NOMO-1 treated with DMSO at 0.1 percent for 48 hours (cell line): ENCODE data around the gene MALRD1.

Source experiments
- DNase-seq: peaks from one replicate; lab custom pipeline; 2025; ENCODE audit not compliant: unreplicated experiment; lab: John Stamatoyannopoulos, UW

Gene MALRD1

DNA sequence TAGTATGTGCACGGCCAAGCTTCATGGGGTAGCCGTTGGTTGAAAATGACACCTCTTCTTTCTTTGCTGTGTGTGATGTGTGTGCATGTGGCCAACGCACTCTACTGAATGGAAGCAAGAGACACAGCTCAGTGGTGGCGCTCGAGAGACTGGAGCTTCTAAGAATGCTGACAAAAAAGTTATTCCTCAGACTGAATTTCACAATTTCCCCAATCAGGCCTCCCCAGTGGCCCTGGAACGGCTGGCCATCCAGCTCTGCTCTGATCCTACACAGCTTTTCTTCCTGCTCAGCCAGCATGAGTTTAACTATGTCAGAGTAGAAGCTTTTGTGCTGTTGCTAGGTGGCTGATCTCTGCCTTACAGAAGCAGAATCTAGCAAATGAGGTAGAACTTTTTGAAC is 581.0 kb downstream of the MALRD1 start:
- DNase-seq, result no peak

DNA sequence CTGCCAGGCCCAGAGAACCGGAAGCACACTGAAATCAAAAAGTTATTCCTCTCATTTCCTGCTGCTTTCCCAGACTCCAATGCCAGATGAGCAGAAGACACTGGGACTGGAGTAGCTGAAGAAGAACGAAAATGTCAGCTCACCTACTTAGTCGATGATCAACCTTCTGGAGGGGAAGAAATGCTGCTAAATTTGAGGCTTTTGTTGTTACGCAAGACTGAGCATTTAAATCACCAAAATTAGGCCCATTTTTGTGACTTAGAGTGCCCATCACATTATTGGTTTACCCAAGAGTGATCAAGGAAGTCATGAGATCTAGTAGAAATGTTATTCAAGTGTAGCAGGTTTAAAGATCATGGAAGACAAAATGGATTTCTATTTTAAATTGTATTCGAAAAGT is 585.6 kb downstream of the MALRD1 start:
- DNase-seq, result no peak

DNA sequence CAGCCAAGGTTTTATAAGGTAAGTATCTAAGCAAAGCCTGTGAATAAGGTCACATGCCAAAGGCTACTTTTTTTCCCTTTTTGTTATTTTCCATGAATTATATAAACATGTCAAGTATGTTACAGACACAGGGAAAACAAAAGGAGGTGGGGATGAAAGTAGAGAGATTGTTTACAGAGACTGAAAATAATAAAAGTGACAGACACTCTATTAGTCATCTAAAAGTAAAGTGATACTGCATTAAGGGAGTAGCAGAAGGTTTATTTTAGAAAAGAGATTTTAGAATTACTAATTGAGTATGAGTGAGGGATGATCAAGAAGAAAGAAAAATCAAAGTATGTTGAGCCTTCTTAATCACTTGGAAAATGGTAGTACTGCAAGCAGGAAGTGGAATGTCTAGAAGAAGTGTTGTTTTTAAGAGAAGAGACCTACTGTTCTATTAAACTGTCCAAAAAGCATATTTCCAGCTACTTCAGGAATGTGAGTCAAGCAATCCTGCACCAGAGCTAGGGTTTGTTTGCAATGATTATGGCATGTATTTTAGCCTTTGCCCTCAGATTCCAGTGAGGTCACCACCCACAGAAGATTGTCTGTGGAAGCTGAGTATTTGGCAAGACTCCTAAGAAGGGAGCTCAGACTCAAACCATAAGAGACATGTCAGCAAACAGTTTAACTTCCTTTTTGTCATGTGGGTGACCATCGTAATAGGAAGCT is 589.7 kb downstream of the MALRD1 start:
- peak; percentile 86 for DNase-seq

DNA sequence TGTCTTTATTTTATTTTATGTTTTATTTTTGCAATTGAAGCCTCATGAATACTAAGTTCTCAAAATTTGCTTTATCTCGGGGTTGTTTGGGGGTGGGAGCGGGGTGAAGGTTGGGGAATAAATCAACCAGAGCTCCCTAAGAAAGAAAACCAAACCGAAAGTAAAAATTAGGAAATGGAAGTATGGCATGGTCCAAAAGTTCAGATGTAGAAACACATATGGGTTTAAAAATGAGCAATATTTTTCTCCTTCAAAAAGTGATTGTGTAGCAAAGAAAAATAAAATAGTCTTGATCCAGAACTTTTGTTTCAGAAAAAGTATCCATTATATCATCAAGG is 590.3 kb downstream of the MALRD1 start:
- DNase-seq, result peak; percentile 67

GRCh38 chr10:19640566-19641263 is 592.1 kb downstream of the MALRD1 start:
- no peak for DNase-seq

DNA sequence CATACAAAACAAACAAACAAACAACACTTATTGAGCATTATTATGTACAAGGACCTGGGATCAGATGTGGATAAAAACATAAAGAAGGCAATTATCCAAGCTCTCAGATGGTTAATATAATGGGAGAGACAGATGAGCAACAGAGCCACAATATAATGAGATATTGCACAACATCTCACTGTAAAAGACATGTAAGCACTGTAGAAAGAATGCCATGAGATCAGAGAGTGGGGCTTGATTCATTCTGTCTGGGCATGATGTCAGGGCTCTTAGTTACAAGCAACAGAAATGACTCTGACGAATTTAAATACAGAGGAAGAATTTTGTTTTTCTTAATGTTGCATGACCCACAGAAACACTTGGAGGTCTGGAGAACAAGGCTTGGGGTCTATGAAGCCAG is 602.9 kb downstream of the MALRD1 start:
- no peak for DNase-seq

DNA sequence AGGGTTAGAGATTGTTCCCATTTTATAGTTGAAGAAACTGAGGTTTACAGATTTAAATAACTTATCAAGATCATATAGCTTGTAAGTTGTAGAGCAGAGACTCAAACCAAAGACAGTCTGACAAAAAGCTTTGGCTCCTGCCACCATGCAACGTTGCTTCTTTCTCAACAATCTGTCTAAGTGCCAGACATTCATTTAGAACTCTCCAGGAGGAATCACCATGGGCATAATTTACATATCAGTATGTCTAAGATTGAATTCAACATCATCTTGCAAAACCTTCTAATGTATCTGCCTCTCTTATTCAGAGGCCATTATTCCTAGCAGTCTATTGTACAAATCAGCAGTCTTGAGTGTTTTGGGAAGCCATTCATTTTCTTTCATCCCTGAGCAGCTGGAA is 604.1 kb downstream of the MALRD1 start:
- no peak for DNase-seq

- no peak for DNase-seq
Observed at GRCh38 chr10:19653931-19654330, 605.3 kb downstream of the MALRD1 start.

DNA sequence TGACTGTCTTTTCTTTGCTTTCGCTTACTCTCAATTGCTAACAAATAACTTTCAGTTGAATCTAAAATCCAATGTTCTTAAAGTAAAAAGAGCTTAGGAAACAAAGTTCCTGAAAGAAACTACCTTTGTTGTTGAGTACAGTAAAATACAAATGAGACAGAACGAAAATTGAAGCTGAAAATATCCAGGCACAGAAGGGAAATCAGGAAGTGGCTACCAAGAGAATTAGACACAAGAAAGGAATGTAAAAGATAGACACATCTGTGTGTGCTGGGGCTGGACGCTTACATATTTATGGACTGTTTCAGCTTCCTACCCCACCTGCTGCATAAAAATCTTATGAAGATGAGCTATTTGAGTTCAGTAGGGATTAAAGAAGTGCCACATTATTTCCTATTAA is 606.0 kb downstream of the MALRD1 start:
- DNase-seq, result no peak

DNA sequence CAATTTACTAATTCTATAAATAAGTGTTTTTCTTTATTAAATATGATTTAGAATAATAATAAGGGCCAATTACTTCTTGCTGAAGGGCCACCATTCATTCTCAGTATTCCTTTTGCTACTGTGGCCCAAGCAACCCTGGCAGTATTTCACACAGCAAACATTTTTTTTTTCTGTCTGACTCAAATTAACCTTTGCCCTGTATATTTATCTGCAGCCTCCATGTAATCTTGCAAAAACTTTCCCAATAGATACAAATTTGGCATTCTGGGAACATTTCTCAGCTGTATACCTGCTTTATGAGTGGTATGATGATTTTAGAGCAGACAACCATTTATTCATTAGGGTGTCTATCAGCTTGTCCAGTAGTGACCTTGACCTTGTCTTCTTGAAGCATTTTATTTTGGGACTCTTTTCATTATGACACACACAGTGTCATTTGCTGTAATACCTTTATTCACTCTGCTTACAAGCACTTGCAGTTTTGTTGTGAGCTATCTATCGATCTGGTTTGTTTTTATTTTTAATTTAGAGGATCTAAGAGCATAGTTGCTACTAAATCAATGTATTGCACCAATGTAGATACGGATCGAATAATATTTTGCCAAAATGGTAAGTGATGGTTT is 607.9 kb downstream of the MALRD1 start:
- DNase-seq, result no peak

GRCh38 chr10:19658131-19658530 is 609.5 kb downstream of the MALRD1 start:
- no peak for DNase-seq

DNA sequence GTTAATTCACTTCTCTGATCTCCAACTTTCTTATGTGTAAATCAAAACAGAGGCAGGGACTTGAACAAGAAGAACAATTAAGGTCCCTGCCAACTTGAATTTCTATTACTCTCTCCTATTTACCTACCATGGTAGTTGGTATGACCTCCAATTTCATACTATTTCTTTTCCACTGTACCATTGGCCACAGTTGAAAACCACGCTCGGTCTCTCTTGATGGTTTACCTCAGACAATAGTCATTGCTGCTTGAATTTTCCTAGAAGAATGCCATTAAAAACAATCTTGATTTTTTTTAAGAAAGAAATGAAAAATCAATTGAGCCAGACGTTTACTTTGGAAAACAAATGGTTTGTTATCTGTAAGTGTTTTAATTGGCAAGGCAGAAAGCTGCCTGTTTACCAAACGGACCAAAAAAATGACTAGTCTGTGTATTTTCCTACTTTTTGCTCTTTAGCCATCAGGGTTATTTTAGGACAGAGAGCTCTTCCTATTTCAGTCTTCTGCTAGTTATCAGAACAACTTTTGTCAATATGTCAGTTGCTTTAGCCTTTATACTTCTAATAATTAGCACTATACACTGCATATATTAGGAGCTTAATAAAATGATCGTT is 610.1 kb downstream of the MALRD1 start:
- no peak for DNase-seq

GRCh38 chr10:19659920-19660655 is 611.5 kb downstream of the MALRD1 start:
- DNase-seq, result no peak

DNA sequence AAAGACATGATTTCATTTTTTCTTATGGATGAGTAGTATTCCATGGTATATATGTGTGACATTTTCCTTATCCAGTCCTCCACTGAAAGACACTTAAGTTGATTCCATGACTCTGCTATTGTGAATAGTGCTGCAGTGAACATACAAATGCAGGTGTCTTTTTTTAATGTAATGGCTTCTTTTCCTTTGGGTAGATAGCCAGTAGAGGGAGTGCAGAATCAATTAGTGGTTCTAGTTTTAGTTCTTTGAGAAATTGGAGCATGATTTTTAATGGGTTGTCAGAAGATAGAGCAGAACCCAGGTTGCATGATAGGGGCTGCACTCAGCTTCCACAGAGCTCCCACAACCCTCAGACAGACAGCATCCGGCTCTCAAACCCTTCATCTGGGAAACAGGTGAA is 614.7 kb downstream of the MALRD1 start:
- DNase-seq, result no peak

- DNase-seq, result no peak
Observed at GRCh38 chr10:19668116-19668515, 619.5 kb downstream of the MALRD1 start.

- DNase-seq, result no peak
Observed at GRCh38 chr10:19676063-19676462, 627.5 kb downstream of the MALRD1 start.

- no peak for DNase-seq
Observed at GRCh38 chr10:19683356-19683755, 634.8 kb downstream of the MALRD1 start.

DNA sequence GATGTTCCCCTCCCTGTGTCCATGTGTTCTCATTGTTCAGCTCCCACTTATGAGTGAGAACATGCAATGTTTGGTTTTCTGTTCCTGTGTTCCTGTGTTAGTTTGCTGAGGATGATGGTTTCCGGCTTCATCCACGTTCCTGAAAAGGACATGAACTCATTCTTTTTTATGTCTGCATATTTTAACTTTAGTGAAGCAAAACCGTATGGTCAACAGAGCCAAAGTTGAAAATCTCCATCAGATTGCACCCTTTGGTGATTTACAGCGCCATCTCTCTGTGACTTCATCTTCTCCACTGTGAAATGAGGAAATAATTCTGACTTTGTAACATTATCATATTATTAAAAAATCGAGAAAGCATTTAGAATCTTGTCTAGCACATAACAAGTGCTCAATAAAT is 635.4 kb downstream of the MALRD1 start:
- DNase-seq, result no peak

- DNase-seq, result no peak
Observed at GRCh38 chr10:19688344-19688743, 639.7 kb downstream of the MALRD1 start.

GRCh38 chr10:19689231-19689630 is 640.6 kb downstream of the MALRD1 start:
- no peak for DNase-seq

DNA sequence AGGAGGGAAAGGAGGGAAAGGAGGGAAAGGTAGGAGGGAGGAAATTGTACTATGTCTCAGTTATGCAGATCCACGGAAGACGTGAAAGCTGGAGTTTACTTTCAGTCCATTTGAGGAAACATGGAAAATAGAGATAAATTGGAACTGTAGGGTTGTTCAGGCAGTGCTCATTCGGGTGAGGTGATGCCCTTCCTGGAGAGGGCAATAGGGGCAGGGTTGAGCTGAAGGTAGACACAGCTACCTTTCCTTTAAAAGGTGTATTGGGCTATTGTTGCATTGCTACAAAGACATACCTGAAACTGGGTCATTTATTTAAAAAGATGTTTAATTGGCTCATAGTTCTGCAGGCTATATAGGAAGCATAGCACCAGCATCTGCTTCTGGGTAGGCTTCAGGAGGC is 650.7 kb downstream of the MALRD1 start:
- DNase-seq, result no peak
